HG03432 (cell line): ENCODE measurements around the gene ZNF503.
A peak's percentile ranks its signal among the peaks of the same experiment; 100 is the strongest.

Experiments used
- ATAC-seq: cut with Tn5 transposase; IDR thresholded peaks from one replicate; pipeline ENCODE4 v1.9.1; 2021; ENCODE audit warnings: mild to moderate bottlenecking, moderate library complexity; ENCODE audit not compliant: unreplicated experiment

Gene ZNF503, protein sequence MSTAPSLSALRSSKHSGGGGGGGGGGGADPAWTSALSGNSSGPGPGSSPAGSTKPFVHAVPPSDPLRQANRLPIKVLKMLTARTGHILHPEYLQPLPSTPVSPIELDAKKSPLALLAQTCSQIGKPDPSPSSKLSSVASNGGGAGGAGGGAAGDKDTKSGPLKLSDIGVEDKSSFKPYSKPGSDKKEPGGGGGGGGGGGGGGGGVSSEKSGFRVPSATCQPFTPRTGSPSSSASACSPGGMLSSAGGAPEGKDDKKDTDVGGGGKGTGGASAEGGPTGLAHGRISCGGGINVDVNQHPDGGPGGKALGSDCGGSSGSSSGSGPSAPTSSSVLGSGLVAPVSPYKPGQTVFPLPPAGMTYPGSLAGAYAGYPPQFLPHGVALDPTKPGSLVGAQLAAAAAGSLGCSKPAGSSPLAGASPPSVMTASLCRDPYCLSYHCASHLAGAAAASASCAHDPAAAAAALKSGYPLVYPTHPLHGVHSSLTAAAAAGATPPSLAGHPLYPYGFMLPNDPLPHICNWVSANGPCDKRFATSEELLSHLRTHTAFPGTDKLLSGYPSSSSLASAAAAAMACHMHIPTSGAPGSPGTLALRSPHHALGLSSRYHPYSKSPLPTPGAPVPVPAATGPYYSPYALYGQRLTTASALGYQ

DNA sequence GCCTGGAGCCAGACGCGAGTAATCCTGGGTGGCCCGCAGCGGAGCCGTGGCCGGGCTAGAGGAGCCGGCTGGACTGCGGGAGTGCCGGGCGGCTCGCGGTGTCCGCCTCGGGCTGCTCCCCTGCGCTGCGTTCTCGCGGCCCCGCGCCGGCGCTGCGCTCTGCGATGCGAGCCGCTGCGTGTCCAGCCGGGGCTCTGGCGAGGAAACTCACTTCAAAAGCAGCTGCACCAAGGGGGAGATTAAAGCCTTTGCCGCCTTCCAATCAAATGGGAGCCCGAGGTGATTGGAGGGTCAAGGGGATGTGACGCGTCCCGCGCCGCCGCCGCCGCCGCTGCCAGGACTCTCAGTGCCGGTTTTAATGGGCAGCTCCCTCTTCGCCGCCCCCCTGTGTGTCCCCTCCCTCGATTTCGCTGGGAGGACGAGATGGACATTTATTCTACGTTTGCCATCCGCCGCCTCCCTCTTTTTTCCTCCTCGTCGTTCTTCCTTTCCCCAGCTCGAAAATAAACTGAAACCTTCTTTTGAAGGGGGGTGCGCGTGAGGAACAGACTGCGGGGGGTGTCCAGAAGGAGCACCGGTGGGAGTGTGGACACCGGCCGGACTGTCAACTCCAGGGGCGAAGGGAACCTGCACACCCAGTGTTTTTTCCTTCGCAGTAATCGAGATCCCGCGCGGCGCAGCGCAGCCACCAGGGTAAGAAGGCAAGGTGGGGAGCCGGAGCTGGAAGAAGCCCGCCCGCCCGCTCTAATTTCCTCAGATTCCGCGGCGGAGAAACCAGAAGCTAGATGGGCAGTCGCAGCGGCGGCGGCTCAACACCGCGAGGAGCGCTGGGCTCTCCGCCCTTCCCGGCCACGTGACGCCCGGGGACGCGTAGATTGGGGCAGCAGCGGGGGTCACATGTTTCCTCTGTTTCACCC lies at the start of gene ZNF503:
TSS of gene ZNF503 (minus strand) at position 196 of the 917 bp plus-strand sequence. CDS start 345 bp downstream, outside the sequence.
- ATAC-seq: peak; percentile 67

DNA sequence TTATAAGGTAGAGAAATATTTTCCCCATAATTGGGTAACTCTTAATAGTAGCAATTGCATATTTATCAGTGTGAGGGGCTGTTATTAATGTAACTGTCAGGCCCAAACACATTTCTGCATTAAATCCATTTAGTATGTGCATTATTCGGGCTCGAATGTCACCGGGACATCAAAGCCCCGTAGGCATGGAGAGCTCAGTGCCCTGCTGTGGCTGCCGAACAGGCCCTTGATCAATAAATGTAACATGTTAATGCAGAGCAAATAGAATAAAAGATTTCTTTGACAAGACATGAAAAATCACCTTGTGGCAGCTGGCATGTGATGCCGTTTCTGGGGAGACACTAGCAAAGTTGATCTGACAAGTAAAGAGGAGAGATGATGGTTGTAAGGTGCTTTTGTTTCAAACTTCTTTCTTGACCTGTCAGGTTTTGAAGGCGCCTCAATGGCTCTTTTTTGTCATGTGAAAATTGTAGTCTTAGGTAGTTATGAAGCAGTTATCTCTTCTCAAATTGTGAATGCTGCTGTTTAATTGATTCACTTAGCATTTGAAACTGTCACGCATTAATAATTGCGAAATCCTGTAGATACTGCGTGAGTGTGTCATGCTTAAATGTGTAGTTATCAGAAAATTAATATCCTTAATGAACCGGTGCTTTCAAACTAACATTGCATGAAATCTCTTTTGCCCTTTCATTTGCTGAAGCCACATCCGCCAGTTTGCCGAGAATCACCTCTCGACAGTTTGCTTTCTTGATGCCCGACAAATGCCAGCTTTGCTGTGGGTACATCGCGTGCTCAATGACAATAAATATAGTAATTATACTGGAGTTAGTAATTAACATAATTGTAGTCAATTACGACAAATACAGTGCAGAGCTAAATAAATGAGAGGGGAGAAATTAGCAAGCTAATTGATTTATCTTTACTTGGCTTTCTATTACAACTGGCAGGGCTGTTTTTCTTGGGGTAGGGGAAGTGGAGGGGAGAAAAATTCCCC lies 49.4 kb upstream of the ZNF503 start:
- no peak for ATAC-seq

DNA sequence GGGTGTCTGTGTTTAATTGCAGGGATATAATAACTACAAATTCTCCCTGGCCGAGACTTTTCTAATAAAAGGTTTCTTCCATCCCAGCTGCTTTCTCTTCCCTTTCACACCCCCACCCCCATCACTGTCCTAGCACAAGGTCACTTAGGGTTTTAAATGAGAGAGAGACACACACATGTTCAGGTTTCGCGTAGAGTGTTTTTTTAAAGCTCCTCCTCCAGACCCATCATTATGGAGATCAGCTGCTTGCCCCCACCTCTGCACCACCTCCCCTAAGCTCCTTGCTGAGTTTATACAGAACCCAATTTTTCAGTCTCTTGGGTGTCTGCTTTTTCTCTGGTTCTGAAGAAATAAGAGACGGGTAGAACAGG lies 48.5 kb upstream of the ZNF503 start:
- no peak for ATAC-seq

DNA sequence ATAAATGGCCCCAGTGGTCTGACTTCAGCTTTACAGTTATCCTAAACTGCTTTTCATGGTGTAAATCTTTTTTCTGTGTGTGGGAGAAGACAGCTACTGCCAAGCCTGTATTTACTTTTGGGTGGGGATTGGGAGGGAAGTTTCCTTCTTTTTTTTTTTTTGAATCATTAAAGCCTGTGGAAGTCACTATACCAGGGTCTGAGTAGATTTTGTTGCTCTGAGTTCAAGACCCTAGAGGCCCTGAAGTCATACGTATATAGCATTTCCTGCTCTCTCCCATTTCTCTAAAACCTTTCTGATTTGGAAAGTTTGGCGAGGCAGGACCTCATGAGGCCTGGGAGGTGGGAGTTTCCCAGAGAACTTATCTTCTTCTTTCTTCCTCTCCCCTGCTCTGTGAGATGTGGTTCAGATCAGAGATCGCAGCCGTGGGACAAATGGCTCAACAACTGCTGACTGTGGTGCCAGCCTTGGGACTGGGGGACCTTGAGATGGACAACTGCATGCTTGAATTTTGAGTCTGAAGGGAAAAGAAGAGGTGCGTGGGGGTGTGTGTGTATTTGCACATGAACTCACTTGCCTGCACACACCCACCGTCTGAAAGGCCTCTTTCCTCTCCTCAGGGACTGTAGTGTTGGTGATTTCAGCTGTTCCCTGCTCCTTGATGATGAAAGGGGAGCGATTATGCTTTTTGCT lies 48.0 kb upstream of the ZNF503 start:
- no peak for ATAC-seq

DNA sequence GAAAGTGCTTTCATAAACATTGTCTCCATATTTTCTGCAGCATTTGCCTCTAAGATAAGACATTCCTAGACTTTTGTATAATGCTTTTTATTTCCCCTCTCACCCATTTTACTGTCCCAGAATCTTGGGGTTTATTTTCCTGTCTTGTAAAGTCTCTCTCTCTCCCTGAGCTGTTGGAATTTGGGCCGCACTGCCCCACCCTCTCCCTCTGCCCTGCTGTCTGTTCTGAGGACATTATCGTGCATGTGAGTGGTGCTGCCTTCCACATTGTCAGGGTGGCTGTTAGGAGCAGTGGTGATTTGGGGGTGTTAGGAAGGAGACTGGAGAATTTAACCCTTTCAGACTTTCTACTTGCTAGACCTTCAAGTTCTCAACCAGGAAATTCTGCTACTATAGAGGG lies 46.6 kb upstream of the ZNF503 start:
- no peak for ATAC-seq

DNA sequence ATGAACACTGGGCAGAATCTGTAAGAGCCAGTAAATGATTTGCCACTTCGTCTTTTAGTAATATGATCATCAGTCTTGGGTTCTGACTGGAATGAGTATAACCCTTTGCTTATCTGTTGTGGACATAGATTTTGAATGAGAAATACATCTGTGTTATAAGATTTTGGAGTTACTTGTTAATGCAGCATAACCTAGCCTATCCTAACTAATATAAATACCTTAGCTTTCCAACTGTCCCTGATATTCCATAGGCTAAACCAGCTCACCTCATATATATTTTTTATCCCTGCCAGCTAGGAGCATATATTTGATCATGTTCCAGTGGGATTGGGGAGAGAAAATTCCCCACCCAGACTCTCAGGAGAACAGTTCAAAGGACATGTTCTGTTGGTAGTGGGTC lies 44.9 kb upstream of the ZNF503 start:
- ATAC-seq: no peak

DNA sequence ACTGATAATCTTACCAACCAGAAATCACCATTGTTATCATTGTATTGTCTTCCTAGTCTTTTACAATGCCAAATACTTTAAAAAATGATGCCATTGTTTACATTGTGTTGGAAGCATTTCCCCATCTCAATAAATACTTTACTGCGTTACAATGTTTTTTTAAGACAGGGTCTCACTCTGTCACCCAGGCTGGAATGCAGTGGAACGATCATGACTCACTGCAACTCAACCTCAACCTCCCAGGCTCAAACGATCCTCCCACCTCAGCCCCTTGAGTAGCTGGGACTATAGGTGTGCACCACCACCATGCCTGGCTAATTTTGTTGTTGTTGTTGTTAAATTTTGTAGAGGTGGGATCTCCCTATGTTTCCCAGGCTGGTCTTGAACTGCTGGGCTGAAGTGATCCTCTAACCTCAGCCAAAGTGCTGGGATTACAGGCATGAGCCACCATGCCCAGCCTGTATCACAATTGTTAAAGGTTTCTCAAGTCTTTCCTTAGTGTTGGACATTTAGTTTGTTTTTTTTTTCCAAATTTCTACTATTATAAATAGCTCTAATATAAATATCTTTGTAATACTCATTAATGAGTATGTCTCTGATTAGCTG lies 43.3 kb upstream of the ZNF503 start:
- ATAC-seq: no peak

DNA sequence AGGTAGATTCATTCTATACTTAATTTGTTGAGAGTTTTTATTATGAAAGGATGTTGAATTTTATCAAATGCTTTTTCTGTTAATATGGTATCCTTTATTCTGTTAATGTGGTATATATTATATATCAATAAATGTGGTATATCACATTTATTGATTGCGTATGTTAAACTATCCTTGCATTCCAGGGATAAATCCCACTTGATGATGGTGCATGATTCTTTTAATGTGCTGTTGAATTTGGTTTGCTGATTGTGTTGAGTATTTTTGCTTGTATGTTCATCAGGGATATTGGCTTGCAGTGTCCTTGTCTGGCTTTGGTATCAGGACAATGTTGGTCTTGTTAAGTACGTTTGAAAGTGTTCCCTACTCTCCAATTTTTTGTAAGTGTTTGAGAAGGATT lies 41.8 kb upstream of the ZNF503 start:
- ATAC-seq: no peak

DNA sequence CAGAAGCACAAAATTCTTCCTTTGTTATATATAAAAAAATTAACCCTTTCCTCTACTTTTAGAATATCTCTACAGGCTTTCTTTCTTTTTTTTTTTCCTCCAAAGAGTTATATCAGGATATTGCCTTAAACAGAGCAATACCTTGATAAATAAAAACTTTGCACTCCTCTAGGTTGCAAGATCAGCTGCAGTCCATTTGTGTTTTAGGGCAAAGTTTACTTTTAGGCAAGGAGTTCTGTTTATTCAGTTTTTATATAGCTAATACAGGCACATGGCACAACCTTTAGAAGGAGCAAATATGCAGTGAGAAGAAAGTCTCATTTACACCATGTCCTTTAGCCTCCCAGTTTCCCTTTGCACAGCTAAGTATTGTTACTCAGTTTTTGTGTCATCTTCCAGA lies 40.1 kb upstream of the ZNF503 start:
- ATAC-seq: no peak

DNA sequence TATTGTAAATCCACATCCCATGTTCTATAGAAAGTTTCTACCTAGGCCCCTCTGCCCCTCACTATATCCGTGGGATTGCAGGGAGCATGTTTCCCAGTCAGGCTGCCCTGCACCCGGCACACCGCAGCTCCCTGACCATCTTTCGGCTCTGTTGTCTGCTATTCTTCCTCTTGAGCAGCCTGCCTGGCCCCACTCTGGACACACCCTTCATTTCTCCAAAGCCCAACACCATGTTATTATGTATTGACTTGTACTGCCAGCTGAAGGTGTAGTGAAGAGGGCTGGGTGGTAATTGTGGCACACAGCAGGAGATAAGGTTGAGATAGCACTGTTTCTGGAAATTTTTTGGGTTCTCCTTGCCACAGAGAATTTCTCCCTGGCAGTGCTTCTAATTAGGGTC lies 39.6 kb upstream of the ZNF503 start:
- no peak for ATAC-seq

DNA sequence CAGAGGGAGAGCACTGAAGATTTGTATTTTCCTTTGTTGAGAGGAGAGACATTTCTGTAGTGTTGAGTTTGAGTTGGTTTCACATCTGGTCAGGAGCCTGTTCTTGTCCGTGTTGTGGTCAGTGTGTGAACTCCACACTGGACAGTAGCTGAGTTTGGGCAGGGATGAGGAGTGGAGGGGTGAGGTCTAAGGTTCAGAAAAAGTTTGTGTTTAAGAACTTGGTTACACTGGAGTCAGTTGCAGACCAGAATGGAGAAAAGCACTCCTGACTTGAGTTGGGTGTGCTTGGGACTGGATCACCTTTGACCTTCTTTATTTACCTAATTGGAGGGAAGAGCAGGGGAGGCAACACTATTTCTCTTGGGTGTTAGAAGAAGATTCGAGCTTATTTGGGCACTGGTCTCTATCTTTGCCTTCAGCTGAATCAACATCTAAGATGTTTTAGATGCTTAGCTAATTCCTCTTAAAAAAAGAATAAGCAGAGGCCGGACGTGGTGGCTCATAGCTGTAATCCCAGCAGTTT lies 38.8 kb upstream of the ZNF503 start:
- ATAC-seq: no peak

DNA sequence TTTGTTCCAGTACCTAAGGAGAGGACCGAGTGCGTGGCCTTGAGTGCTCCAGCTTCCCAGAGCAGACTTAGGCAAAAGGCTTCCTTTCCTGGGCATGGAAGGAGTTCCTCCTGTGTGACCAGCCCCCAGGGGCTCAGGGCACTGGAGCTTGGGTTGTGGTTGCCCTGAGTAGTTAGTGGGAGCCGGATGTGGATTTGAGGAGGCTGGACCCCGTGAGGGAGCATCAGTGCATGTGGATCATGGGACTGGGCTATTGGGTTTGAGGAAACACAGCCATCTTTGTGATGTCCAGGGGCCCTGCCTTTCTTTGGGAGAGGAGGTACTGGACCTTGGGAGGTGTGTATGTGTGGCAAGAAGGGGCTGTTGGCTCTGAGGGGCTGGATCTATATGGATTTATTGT lies 38.2 kb upstream of the ZNF503 start:
- no peak for ATAC-seq

DNA sequence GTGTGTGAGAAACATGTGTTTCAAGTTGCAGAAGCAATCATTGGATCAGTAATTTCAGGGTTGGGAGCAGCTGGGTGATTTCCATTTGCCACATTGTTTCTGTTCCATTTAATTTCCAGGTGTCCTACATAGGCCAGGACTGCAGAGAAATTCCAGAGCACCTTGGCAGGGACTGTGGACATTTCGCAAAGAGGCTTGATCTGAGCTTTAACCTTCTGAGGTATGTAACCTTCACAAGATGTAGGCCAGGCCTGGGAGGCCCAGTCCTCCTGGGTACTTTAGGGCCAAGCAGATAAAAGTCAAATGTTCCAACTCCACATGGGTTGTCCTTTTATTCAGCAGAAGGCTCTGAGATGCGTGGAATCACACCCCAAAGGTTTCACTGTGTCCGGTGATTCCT lies 36.7 kb upstream of the ZNF503 start:
- ATAC-seq: no peak

DNA sequence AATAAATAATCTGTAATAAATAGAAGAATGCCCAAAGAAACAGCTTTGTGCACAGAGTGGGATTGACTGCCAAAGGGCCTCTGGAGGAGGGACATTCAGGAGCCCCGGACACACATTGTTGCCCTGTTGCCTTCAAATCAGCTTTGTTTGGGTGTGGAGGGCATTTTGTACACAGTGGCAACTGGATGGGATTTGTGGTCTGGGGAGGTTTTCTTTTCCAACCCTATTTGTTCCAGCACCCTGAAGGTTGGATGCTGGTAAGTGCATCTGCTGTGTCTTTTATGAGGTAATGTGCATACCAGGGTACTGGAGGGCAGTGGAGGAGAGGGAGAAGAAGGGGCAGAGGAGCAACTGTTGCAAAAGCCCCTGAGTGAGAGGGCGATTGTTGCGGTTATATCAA lies 36.1 kb upstream of the ZNF503 start:
- no peak for ATAC-seq

DNA sequence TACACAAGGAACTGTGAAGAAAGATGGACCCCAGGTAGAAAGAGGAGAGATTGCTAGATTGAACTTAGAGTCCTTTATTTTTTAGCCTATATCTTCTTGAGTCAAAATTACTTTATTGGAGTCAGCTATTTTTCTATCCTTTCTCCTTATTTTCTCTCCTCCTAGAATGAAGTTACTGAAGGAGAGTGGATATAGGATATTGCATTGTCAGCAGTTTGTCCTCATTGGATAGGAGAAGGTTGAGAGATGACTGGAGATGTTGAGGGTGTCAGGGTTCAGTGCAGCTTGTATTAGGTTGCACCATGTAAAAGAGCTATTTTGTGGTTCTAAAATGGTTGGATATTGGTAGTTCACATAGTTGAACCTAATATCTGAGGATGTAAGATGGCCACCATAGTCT lies 35.3 kb upstream of the ZNF503 start:
- no peak for ATAC-seq

DNA sequence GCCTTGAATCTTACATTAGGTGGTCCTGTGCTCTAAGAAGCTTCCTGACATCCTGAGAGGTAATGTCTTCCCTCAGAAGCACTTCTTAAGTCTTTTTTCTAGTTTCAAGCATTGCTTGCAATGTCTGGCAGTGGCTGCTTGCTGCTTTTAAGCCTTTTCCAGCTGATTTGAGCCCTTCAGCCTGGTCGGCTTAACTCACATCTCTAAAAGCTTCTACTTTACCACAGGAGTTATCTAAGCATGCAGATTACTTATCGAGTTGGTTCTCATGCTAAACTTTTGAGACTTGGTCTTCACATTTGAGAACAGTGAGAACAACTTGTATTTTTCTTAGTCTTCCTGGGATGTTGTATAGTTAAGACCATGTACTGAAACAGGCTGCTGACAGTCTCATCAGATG lies 33.7 kb upstream of the ZNF503 start:
- no peak for ATAC-seq

DNA sequence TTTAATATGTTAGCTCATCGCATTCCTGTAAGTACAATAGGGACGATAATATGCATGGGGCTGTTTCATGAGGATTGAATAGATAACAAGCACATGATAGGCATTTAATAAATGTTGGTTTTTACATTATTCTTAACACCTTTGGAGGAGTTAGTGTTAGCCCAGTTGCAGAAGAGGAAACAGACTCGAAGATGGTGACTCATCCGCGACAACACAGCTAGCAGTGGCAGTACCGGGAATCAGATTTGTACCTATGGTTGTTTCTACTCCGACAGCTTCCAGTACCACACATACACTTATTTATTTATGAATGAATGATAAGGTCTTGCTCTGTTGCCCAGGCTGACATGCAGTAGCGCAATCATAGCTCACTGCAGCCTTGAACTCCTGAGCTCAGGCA lies 32.7 kb upstream of the ZNF503 start:
- ATAC-seq: no peak

DNA sequence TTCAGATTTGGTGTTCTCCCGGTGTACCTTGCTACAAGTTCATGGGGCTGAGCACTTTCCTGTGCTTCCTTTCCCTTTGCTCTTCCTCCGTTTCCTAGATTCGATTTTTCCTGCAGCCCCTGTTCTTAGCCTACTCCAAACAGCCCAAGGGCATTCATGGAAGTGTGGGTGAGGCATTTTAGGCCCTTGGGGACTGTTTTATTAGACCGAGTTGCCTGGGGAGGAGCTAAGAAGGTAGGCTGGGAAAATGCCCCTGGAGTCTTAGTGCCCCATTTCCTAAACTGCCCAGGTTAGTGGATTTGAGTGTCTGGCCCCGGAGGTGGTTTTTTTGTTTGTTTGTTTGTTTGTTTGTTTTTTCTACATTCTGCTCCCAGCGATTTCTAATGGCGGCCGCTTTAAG lies 31.7 kb upstream of the ZNF503 start:
- no peak for ATAC-seq

DNA sequence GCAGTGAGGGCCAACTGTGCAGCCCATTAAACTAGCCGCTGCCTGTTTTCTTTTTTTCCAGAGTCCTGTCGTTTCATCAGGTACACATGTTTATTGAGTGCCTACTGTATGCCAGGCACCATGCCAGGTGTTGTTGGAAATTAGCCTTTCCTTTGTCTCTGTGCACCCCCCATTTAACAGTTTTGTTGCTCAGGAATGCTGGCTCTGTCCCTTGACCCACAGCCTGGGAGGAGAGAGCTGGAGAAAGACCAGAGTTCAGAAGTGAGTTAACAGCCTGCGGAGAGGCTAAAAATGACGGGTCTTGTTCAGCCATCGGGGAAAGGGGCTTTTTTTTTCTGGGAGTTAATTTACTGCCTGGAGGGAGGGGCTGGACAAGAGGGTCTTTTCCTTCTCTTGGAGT lies 31.2 kb upstream of the ZNF503 start:
- ATAC-seq: no peak
